Stimulated activated CD8-positive, alpha-beta memory T cell treated with anti-CD3 and anti-CD28 coated beads, Interleukin-7, amount 100 ng/mL, for 1 hour (primary cell): ENCODE data around the gene BBS9.
"Not testable (repeated sequence)": the region's sequence is repeated elsewhere in the genome, so short reads cannot be mapped to it uniquely, and the experiment has no call there.

Source experiments
- DNase-seq, 2 donors: peaks; one replicate each; pipeline ENCODE4 v3.0.0-alpha.2; 2020; ENCODE audit warnings: low read depth in 2 of 2

The BBS9 gene

GRCh38 chr7:33195264-33195663 is 65.9 kb downstream of the BBS9 start:
- DNase-seq: no peak

GRCh38 chr7:33196221-33196620 is 66.9 kb downstream of the BBS9 start:
- no peak for DNase-seq

- DNase-seq: no peak
Measured at GRCh38 chr7:33200282-33200681, 70.9 kb downstream of the BBS9 start.

GRCh38 chr7:33201821-33202220 is 72.5 kb downstream of the BBS9 start:
- DNase-seq: no peak

- DNase-seq: no peak
Measured at GRCh38 chr7:33210958-33211357, 81.6 kb downstream of the BBS9 start.

GRCh38 chr7:33212144-33212543 is 82.8 kb downstream of the BBS9 start:
- no peak for DNase-seq

GRCh38 chr7:33215992-33216391 is 86.6 kb downstream of the BBS9 start:
- no peak for DNase-seq

GRCh38 chr7:33217595-33217994 is 88.2 kb downstream of the BBS9 start:
- no peak for DNase-seq

GRCh38 chr7:33218841-33219535 is 89.6 kb downstream of the BBS9 start:
- not testable (repeated sequence) for DNase-seq

GRCh38 chr7:33220231-33220630 is 90.9 kb downstream of the BBS9 start:
- no peak for DNase-seq

GRCh38 chr7:33221390-33221789 is 92.0 kb downstream of the BBS9 start:
- DNase-seq: no peak

GRCh38 chr7:33232632-33233145 is 103.3 kb downstream of the BBS9 start:
- DNase-seq: no peak

- DNase-seq: no peak
Measured at GRCh38 chr7:33233659-33234058, 104.3 kb downstream of the BBS9 start.

- no peak for DNase-seq
Measured at GRCh38 chr7:33237036-33237435, 107.7 kb downstream of the BBS9 start.

GRCh38 chr7:33243319-33243881 is 114.0 kb downstream of the BBS9 start:
- no peak for DNase-seq

- DNase-seq: no peak
Measured at GRCh38 chr7:33248671-33249070, 119.3 kb downstream of the BBS9 start.

- DNase-seq: no peak
Measured at GRCh38 chr7:33250421-33250871, 121.1 kb downstream of the BBS9 start.

- no peak for DNase-seq
Measured at GRCh38 chr7:33251301-33251700, 121.9 kb downstream of the BBS9 start.

GRCh38 chr7:33258491-33258951 is 129.2 kb downstream of the BBS9 start:
- no peak for DNase-seq

- no peak for DNase-seq
Measured at GRCh38 chr7:33261585-33261984, 132.2 kb downstream of the BBS9 start.

- DNase-seq: no peak
Measured at GRCh38 chr7:33262476-33262875, 133.1 kb downstream of the BBS9 start.

- not testable (repeated sequence) for DNase-seq
Measured at GRCh38 chr7:33271839-33272371, 142.5 kb downstream of the BBS9 start.

- no peak for DNase-seq
Measured at GRCh38 chr7:33273356-33273755, 144.0 kb downstream of the BBS9 start.
